Skin of body (tissue), 2 donors: ENCODE results near the gene KLHL13. TPM values are rescaled to one million over a fixed set of nuclear protein-coding genes. Genes with fewer than 3 reads are reported as not detected.
"Not testable (repeated sequence)": the region's sequence is repeated elsewhere in the genome, so short reads cannot be mapped to it uniquely, and the experiment has no call there.

Experiments
- DNase-seq: peaks from one replicate; lab custom pipeline; 2025; lab: John Stamatoyannopoulos, UW
- total RNA-seq: library from RNA; depleted of rRNA; stranded (reverse); fragments of >200 nt; gene quantifications from one replicate; pipeline ENCODE4 v1.2.3, GENCODE V29; 2014

Gene KLHL13, protein sequence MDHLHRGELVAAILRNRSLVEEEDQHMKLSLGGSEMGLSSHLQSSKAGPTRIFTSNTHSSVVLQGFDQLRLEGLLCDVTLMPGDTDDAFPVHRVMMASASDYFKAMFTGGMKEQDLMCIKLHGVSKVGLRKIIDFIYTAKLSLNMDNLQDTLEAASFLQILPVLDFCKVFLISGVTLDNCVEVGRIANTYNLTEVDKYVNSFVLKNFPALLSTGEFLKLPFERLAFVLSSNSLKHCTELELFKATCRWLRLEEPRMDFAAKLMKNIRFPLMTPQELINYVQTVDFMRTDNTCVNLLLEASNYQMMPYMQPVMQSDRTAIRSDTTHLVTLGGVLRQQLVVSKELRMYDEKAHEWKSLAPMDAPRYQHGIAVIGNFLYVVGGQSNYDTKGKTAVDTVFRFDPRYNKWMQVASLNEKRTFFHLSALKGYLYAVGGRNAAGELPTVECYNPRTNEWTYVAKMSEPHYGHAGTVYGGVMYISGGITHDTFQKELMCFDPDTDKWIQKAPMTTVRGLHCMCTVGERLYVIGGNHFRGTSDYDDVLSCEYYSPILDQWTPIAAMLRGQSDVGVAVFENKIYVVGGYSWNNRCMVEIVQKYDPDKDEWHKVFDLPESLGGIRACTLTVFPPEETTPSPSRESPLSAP
- total RNA-seq = 19.9 TPM

- no peak for DNase-seq
Observed at GRCh38 chrX:118116713-118117550, at the start of gene KLHL13. KLHL13 (minus strand) TSS chrX:118116810; CDS start chrX:118028473, 88,337 bp downstream.

DNA sequence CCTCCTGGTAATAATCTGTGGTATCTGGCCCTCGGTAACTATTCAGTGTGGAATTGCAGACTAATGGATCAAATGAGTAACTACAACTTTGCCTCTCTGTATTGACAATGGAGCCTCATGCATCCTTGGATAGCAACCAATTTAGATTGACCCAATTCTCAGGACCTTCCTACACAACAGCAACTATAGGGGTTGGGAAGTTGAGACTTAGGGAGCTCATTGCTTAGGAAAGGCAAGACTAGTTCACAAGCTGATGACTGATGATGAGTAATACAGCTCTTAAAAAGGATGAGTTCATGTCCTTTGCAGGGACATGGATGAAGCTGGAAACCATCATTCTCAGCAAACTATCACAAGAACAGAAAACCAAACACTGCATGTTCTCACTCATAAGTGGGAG, 47.5 kb upstream of the KLHL13 start:
- no peak for DNase-seq

GRCh38 chrX:118156953-118157608, 40.5 kb upstream of the KLHL13 start:
- no peak for DNase-seq

DNA sequence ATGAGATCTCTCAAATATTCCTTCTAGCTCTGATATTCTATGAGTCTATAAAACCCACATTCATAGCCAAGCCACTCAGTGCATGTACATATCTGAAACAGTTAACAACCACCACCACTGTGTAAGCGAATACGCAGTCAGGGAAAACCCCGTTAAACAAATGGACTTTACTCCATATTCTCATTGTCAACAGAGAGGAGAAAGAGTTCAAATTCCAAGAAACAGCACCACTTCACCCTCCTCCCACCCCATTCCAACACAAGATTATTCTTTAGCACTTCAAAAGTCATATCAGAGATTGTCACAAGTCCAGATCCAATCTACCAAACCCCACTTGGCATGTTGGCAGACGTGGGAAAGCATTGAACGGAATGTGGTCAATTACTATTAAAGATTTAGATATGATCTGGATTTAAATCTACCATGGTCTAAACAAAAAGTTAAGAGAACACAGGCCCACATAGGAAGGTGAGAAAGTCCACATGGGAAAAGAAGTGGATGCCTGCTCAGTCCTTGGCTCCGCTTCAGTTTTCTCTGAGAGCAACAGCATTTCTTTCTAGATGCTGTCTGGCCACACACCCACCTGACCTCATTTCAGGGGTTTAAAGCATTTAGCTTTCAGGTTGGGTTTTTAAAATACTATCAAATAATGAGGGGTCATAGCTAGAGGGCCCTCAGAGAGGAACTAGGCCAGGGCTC, 39.8 kb upstream of the KLHL13 start:
- no peak for DNase-seq

DNA sequence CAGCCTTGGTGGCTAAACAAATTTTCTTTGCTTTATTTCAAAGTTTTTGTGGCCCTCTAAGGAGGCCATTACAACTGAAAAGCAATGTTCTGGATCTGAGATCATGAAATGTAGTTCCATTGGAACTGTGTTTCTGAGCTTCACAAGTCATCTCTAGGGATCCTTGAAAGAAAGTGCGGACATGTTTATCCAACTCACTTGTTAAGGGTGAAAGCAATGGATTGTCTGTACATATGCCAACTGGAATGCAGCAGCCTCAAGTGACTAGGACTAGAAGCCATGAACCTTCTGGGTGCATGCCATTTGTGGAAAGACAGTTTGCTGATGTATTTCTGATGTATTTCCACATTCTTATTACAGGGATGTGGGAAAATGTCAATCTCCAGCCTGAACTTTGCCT, 36.7 kb upstream of the KLHL13 start:
- DNase-seq = no peak

DNA sequence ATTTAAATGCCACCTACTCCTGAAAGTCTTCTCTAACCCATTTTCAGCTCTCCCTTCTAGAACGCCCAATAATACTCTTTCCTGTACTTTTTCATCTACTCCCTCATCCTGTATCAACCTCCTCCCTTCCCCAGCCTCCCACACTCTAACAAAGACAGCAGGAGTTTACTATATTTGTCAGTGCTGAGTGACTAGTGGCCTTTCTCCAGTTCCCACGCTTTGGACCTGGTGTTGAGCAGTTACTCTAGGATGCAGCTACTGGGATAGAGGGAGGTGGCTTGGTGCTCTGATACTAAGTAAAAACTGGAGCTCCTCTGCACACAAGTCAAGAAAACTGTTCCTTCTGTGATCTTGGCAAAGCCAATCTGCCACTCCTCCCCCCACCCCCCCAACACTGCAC, 36.1 kb upstream of the KLHL13 start:
- DNase-seq = no peak

- DNase-seq = no peak
Observed at GRCh38 chrX:118148737-118149136, 32.1 kb upstream of the KLHL13 start.

DNA sequence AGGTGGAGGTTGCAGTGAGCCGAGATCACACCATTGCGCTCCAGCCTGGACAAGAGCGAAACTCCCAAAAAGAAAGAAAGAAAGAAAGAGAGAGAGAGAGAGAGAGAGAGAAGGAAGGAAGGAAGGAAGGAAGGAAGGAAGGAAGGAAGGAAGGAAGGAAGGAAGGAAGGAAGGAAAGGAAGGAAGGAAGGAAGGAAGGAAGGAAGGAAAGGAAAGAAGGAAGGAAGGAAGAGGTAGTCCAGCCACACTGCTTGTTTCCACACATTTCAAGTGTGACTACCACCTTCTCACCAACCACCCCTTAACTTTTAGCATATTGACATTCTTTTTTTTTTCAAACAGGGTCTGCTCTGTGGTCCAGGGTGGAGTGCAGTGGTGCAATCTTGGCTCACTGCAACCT, 31.2 kb upstream of the KLHL13 start:
- DNase-seq = not testable (repeated sequence)

GRCh38 chrX:118143578-118143977, 27.0 kb upstream of the KLHL13 start:
- no peak for DNase-seq

DNA sequence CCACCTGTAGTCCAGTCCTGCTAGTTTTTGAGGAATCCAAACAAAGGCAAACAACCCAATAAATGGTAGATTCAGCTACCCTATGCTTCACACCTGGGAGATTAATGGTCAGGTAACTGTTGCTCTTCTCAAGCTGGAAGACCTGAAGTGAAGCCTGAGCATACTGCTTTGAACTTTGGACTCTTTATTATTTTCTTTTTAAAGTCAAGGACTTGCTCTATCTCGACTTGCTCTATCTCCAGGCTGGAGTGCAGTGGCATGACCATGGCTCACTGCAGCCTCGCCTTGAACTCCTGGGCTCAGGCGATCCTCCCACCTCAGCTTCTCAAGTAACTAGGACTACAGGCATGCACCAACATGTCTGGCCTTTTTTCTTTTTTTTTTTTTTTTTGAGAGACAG, 14.7 kb upstream of the KLHL13 start:
- DNase-seq = no peak

- DNase-seq = no peak
Observed at GRCh38 chrX:118129681-118130080, 13.1 kb upstream of the KLHL13 start.

DNA sequence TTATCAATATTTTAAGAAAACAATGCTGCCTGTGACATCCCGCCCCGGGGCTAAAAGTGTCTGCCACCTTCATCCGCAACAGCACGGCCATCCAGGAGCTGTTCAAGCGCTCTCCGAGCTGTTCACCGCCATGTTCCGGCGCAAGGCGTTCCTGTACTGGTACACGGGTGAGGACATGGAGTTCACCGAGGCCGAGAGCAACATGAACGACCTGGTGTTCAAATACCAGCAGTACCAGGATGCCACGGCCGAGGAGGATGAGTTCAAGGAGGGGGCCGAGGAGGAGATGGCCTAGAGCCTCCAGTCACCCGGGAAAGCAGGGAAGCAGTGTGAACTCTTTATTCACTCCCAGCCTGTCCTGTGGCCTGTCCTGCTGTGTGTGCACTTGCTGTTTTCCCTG, 12.1 kb upstream of the KLHL13 start:
- DNase-seq = no peak

GRCh38 chrX:118126286-118126685, 9.7 kb upstream of the KLHL13 start:
- no peak for DNase-seq

- not testable (repeated sequence) for DNase-seq
Observed at GRCh38 chrX:118124243-118124642, 7.6 kb upstream of the KLHL13 start.

- DNase-seq = no peak
Observed at GRCh38 chrX:118117741-118118140, 1.1 kb upstream of the KLHL13 start.

DNA sequence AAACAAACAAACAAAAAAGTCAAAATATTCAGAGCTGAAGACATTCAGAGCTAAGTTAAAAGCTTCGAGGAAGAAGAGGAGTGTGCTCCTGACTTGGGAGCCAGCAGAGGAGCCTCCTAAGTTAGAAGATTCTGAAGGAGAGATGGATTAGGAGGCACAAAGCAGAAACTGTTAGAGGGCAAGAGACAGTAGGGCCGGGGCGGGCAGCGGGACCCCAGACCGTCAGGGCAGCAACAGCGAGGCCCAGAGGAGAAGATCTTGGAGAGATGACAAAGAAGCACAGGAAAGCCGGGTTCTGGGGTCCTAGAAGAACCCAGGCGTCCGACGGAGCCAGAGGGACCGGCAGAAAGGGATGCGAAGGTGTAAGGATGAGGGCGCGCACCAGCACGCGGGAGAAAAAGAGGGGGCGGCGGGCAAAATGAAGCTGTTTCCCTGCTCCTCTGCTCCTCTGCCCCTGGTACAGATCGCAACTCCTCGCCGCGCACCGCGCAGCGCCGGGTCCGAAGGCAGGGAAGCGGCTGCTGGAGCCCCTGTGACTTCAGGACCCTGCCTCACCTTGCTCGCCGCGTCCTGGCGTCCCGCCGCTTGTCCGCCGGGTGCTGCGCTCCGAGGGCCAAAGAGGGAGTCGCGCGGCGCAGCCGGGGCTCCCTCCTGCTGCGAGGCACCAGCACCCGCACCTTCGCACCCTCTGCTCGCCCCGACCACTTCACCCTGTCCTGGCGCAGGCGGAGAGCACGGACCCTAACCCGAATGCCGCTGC, 477 bp downstream of the KLHL13 start:
- DNase-seq = no peak

DNA sequence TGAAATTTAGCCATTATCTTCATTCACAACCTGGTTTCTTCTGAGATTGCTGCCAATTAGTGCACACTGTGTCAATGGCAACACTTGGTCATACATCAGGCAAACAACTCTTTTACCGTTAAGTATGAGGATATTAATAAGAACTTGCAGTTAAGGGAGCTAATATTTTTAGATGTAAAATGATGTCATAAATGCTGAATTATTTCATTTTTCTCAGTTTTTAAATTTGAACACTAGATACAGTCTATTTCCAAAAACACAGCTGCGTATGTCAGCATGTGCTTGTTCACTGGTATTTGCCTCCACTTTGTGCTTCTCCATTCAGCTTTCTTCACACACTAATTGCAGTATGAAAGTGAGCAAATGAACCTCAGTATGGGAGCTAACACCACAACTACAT, 1.6 kb downstream of the KLHL13 start:
- DNase-seq = no peak

GRCh38 chrX:118109065-118109464, 7.5 kb downstream of the KLHL13 start:
- DNase-seq = no peak

DNA sequence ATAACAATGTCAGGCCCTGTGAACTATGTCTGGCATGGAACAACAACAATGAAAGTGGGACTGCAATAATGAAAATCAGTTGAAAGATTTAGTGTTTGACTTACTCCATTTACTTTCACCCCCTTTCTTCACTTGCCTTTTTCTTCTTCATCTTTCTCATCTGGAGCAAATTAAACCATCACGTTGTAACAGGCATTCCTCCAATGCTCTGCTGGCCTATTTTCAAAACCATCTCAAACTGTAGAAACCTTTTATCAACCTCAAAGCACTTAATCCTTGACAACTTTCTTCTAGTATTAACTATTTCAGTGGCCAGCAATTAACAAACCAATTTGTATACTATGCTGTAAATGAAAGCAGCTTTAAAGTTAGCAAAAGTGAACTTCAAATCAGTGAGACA, 8.3 kb downstream of the KLHL13 start:
- DNase-seq = no peak

DNA sequence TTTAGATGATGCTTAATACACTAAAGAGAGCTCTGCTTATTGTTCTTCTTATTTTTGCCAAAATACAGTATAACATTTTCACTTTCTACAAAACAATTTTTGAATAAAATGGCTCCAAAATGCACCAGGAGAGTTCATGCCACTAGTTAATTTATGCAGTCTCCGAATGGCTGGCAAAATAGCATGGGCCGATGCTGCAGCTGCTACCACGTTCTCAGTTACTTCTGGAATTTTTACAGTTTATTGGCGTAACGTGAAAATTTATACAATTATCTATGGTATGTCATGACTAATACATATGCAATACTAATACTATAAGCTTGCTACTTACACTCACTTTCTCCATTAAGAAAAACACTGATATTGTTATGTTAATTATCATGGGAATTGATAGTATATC, 16.5 kb downstream of the KLHL13 start:
- no peak for DNase-seq
